GM18951 (cell line): Measurements from ENCODE around the gene CDCP2.

ENCODE experiments used
- POLR2A ChIP-seq: IDR thresholded peaks from 4 replicates; pipeline ENCODE4 v1.6.1; 2011; ENCODE audit warnings: mild to moderate bottlenecking; ENCODE audit not compliant: insufficient read length, insufficient read depth; ENCODE audit errors: extremely low read depth
- in situ Hi-C: fragments of 300-500 bp; cut with MboI; formaldehyde crosslinking; loops from one replicate; pipeline ENCODE4 v1.12.0; 2022; ENCODE audit warnings: low sequenced_read_pairs, mixed read lengths, inconsistent platforms; ENCODE audit not compliant: unreplicated experiment

Gene CDCP2

GRCh38 chr1:54122992-54123391 is 29.8 kb downstream of the CDCP2 start:
- no peak for TF ChIP-seq POLR2A
- in situ Hi-C loops, result no loop called here

GRCh38 chr1:54122135-54122751 is 30.6 kb downstream of the CDCP2 start:
- in situ Hi-C loops, result no loop called here
- no peak for TF ChIP-seq POLR2A

GRCh38 chr1:54121482-54122134 is 31.2 kb downstream of the CDCP2 start:
- in situ Hi-C loops, result no loop called here
- TF ChIP-seq POLR2A, result no peak

GRCh38 chr1:54120698-54121481 is 31.9 kb downstream of the CDCP2 start:
- no peak for TF ChIP-seq POLR2A
- in situ Hi-C loops, result no loop called here

GRCh38 chr1:54120018-54120697 is 32.6 kb downstream of the CDCP2 start:
- TF ChIP-seq POLR2A, result no peak
- in situ Hi-C loops, result no loop called here

- in situ Hi-C loops, result no loop called here
- TF ChIP-seq POLR2A, result no peak
Observed at GRCh38 chr1:54118704-54119103, 34.1 kb downstream of the CDCP2 start.

GRCh38 chr1:54117815-54118563 is 34.8 kb downstream of the CDCP2 start:
- in situ Hi-C loops, result no loop called here
- TF ChIP-seq POLR2A, result no peak

- no peak for TF ChIP-seq POLR2A
- in situ Hi-C loops, result no loop called here
Observed at GRCh38 chr1:54115520-54115919, 37.3 kb downstream of the CDCP2 start.

GRCh38 chr1:54114955-54115354 is 37.8 kb downstream of the CDCP2 start:
- TF ChIP-seq POLR2A, result no peak
- in situ Hi-C loops, result no loop called here

- in situ Hi-C loops, result no loop called here
- no peak for TF ChIP-seq POLR2A
Observed at GRCh38 chr1:54114001-54114400, 38.8 kb downstream of the CDCP2 start.

- no peak for TF ChIP-seq POLR2A
- in situ Hi-C loops, result no loop called here
Observed at GRCh38 chr1:54112705-54113368, 40.0 kb downstream of the CDCP2 start.

GRCh38 chr1:54112027-54112426 is 40.8 kb downstream of the CDCP2 start:
- in situ Hi-C loops, result no loop called here
- TF ChIP-seq POLR2A, result no peak
